DND-41 (cell line): Measurements from ENCODE around the gene DYSF.

Experiments
- CTCF ChIP-seq: IDR thresholded peaks from 2 replicates; pipeline ENCODE4 v1.5.1; 2012; ENCODE audit warnings: borderline replicate concordance, low read length, moderate library complexity, mild to moderate bottlenecking; ENCODE audit not compliant: poor library complexity, severe bottlenecking; ENCODE audit errors: extremely low read depth
- EZH2 ChIP-seq: IDR thresholded peaks from 3 replicates; pipeline ENCODE4 v1.6.1; 2012; ENCODE audit warnings: borderline replicate concordance, low read depth, mild to moderate bottlenecking, moderate library complexity, low read length, inconsistent platforms; ENCODE audit not compliant: severe bottlenecking

DNA sequence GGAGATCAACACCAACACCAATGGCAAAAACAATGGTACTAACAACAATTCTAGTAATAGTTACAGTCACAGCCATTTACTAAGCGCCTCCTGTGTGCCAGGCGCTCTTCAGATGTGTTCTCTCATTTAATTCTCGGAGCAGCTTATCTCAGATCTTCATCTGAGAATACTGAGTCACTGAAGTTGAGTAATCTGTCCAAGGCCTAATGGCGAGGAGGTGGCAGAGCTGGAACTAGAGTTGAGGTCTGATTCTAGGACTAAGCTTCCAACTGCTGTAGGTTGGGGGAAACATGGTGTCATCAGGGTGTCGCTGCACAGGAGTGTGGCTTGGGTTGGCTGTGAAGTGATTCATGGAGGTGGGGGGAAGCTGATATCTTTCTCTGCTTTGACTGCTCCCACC, 156.1 kb downstream of the DYSF start:
- TF ChIP-seq CTCF (no peak), EZH2 (no peak)
